Measurements from ENCODE around the gene ASB4. TPM values are rescaled to one million over a fixed set of nuclear protein-coding genes. Genes with fewer than 3 reads are reported as not detected.

Gene ASB4
- total and polyA plus RNA-seq, 2 experiments from 2014 or later = not detected

GRCh38 chr7:95467912-95468607 is 17.7 kb upstream of the ASB4 start (continued):
- no peak for TF ChIP-seq REST (IDR thresholded peaks at IDR 0.05; ENCODE audit: unreplicated experiment)

GRCh38 chr7:95469187-95469586 is 16.6 kb upstream of the ASB4 start:
- Mint-ChIP-seq H3K27me3 (ENCODE audit: insufficient read depth, low read depth, poor library complexity) (no peaks in the 10 kb centered on the region), H3K4me1 (peaks cover 32% of the 10 kb centered on the region), H3K27ac (no peak overlapping the region), H3K4me3 (no peak overlapping the region), H3K36me3 (ENCODE audit: low read depth) (no peaks in the 10 kb centered on the region), H3K9me3 (no peaks in the 10 kb centered on the region)
- no peaks in the 10 kb centered on the region for H3F3A ChIP-seq (replicated peaks; ENCODE audit: low read depth)
- H3K4me3 ChIP-seq = no peak overlapping the region
- peaks cover 30% of the 10 kb centered on the region for H3K4me1 ChIP-seq (ENCODE audit: insufficient read depth)
- H4K20me1 ChIP-seq (replicated peaks; ENCODE audit: insufficient read depth) = no peaks in the 10 kb centered on the region
- no peak overlapping the region for H3K27ac ChIP-seq (ENCODE audit: low read depth)
- no peak for TF ChIP-seq ZNF462 (CRISPR knock-in tag; IDR thresholded peaks at IDR 0.05)
- TF ChIP-seq ETS1 (IDR thresholded peaks at IDR 0.05) = no peak
- no peak for TF ChIP-seq ZNF114 (CRISPR knock-in tag; IDR thresholded peaks at IDR 0.05)
- no peak for TF ChIP-seq ZNF331 (CRISPR knock-in tag; IDR thresholded peaks at IDR 0.05; ENCODE audit: low read depth)
- no peak for TF ChIP-seq CTCF (conservative IDR thresholded peaks at IDR 0.05; ENCODE audit: low read depth in 2 of 2)
- no peak for TF ChIP-seq EZH2 (IDR thresholded peaks at IDR 0.05; ENCODE audit: low read depth, unreplicated experiment)
- TF ChIP-seq POLR2AphosphoS5 (IDR thresholded peaks at IDR 0.05; ENCODE audit: low read depth) = no peak
- TF ChIP-seq NANOG (IDR thresholded peaks at IDR 0.05; ENCODE audit: borderline replicate concordance) = no peak
- no peak overlapping the region for H3K4me2 ChIP-seq
- no peak overlapping the region for H2AFZ ChIP-seq
- DNase-seq (ENCODE audit: low spot score) (no peak), ATAC-seq (no peak)
- H3K27me3 ChIP-seq (ENCODE audit: insufficient read depth) = no peaks in the 10 kb centered on the region
- H3K79me2 ChIP-seq (replicated peaks; ENCODE audit: insufficient read depth) = no peaks in the 10 kb centered on the region
- no peaks in the 10 kb centered on the region for H3K36me3 ChIP-seq (ENCODE audit: insufficient read depth)
- H3K9me2 ChIP-seq (ENCODE audit: insufficient read depth) = peaks cover 3% of the 10 kb centered on the region; the same call in 1 of the 2 replicates

All from GM23338 (cell line).